WTC11 (cell line): ENCODE results near the gene COL9A2. TPM values are rescaled to one million over a fixed set of nuclear protein-coding genes. Genes with fewer than 3 reads are reported as not detected.

ENCODE experiments used
- ATAC-seq: fragments of 200-7000 bp; cut with Tn5 transposase; 2 replicates; pipeline ENCODE4 v1.10.0; 2021; ENCODE audit warnings: mild to moderate bottlenecking, moderate library complexity
- CTCF ChIA-PET: fragments of 300-600 bp; sonication (Branson Sonifier 250); formaldehyde crosslinking; loops from one replicate; lab custom pipeline; 2021; ENCODE audit warnings: antibody characterized with exemption; lab: Charles Lee
- POLR2A ChIA-PET: fragments of 350-600 bp; sonication (Branson Sonifier 250); formaldehyde crosslinking; loops from one replicate; lab custom pipeline; 2021; ENCODE audit warnings: antibody characterized with exemption; lab: Charles Lee
- DNase-seq: peaks from one replicate; pipeline ENCODE4 v3.0.0; 2021; ENCODE audit warnings: low spot score
- H3K27ac Mint-ChIP-seq: 2 replicates; pipeline ENCODE4 v1.8.0; 2021; ENCODE audit warnings: mixed read lengths
- H3K27me3 Mint-ChIP-seq: 2 replicates; pipeline ENCODE4 v1.8.0; 2021; ENCODE audit warnings: low read depth, mild to moderate bottlenecking, moderate library complexity, mixed read lengths
- H3K36me3 Mint-ChIP-seq: 2 replicates; pipeline ENCODE4 v1.8.0; 2021; ENCODE audit warnings: mixed read lengths
- H3K4me1 Mint-ChIP-seq: 2 replicates; pipeline ENCODE4 v1.8.0; 2022; ENCODE audit warnings: mixed read lengths
- H3K4me3 Mint-ChIP-seq: 2 replicates; pipeline ENCODE4 v1.8.0; 2021; ENCODE audit warnings: mild to moderate bottlenecking, moderate library complexity, mixed read lengths
- H3K9me3 Mint-ChIP-seq: 2 replicates; pipeline ENCODE4 v1.8.0; 2021; ENCODE audit warnings: mixed read lengths
- CREB1 ChIP-seq: sonication (generic); formaldehyde crosslinking; IDR thresholded peaks from 2 replicates; pipeline ENCODE4 v1.8.0; 2023; ENCODE audit warnings: mild to moderate bottlenecking, missing genetic modification reagents
- CREM ChIP-seq: sonication (generic); formaldehyde crosslinking; IDR thresholded peaks from 2 replicates; pipeline ENCODE4 v1.8.1; 2022; ENCODE audit warnings: mild to moderate bottlenecking, missing genetic modification reagents, moderate library complexity
- ELF4 ChIP-seq: sonication (generic); formaldehyde crosslinking; IDR thresholded peaks from 2 replicates; pipeline ENCODE4 v1.8.1; 2022; ENCODE audit warnings: low read depth, mild to moderate bottlenecking, moderate library complexity, missing genetic modification reagents
- EMX1 ChIP-seq: fragments of 250-450 bp; sonication (Bioruptor Pico); IDR thresholded peaks from 2 replicates; pipeline ENCODE4 v1.8.0; 2021; ENCODE audit warnings: mild to moderate bottlenecking
- ESRRA ChIP-seq: sonication (generic); formaldehyde crosslinking; IDR thresholded peaks from 2 replicates; pipeline ENCODE4 v1.8.1; 2022; ENCODE audit warnings: mild to moderate bottlenecking, missing genetic modification reagents, borderline replicate concordance
- FOXK1 ChIP-seq: sonication (generic); formaldehyde crosslinking; IDR thresholded peaks from 2 replicates; pipeline ENCODE4 v1.8.0; 2022; ENCODE audit warnings: mild to moderate bottlenecking, moderate library complexity, missing genetic modification reagents
- HMGA2 ChIP-seq: fragments of 250-450 bp; sonication (Bioruptor Pico); IDR thresholded peaks from 2 replicates; pipeline ENCODE4 v1.4.0; 2021; ENCODE audit warnings: mild to moderate bottlenecking, moderate library complexity
- IRF1 ChIP-seq: sonication (generic); formaldehyde crosslinking; IDR thresholded peaks from 2 replicates; pipeline ENCODE4 v1.8.0; 2023; ENCODE audit warnings: missing genetic modification reagents
- NFE2L1 ChIP-seq: sonication (generic); formaldehyde crosslinking; IDR thresholded peaks from 2 replicates; pipeline ENCODE4 v1.8.1; 2023; ENCODE audit warnings: missing genetic modification reagents
- OVOL2 ChIP-seq: fragments of 250-450 bp; sonication (Bioruptor Pico); IDR thresholded peaks from 2 replicates; pipeline ENCODE4 v1.9.0; 2021; ENCODE audit warnings: mild to moderate bottlenecking, borderline replicate concordance
- PREB ChIP-seq: sonication (generic); formaldehyde crosslinking; IDR thresholded peaks from 2 replicates; pipeline ENCODE4 v1.8.1; 2022; ENCODE audit warnings: mild to moderate bottlenecking, missing genetic modification reagents, moderate library complexity, borderline replicate concordance
- SMAD4 ChIP-seq: sonication (generic); formaldehyde crosslinking; IDR thresholded peaks from 2 replicates; pipeline ENCODE4 v1.8.0; 2022; ENCODE audit warnings: mild to moderate bottlenecking, missing genetic modification reagents
- TEAD4 ChIP-seq: sonication (generic); formaldehyde crosslinking; IDR thresholded peaks from 2 replicates; pipeline ENCODE4 v1.8.0; 2022; ENCODE audit warnings: mild to moderate bottlenecking, missing genetic modification reagents
- ZNF121 ChIP-seq: sonication (generic); formaldehyde crosslinking; IDR thresholded peaks from 2 replicates; pipeline ENCODE4 v1.8.0; 2023; ENCODE audit warnings: missing genetic modification reagents
- ZNF138 ChIP-seq: sonication (generic); formaldehyde crosslinking; conservative IDR thresholded peaks from 2 replicates; pipeline ENCODE4 v1.8.1; 2022; ENCODE audit warnings: mild to moderate bottlenecking, moderate library complexity, missing genetic modification reagents
- ZNF396 ChIP-seq: fragments of 250-450 bp; sonication (Bioruptor Pico); IDR thresholded peaks from 2 replicates; pipeline ENCODE4 v1.8.0; 2021; ENCODE audit warnings: mild to moderate bottlenecking, moderate library complexity, borderline replicate concordance
- ZNF423 ChIP-seq: fragments of 250-450 bp; sonication (Bioruptor Pico); IDR thresholded peaks from 2 replicates; pipeline ENCODE4 v2.1.2; 2022; ENCODE audit warnings: mild to moderate bottlenecking, moderate library complexity
- ZNF671 ChIP-seq: fragments of 250-450 bp; sonication (Bioruptor Pico); IDR thresholded peaks from 2 replicates; pipeline ENCODE4 v1.8.0; 2021; ENCODE audit warnings: mild to moderate bottlenecking
- ZSCAN18 ChIP-seq: fragments of 250-450 bp; sonication (Bioruptor Pico); IDR thresholded peaks from 2 replicates; pipeline ENCODE4 v2.1.2; 2022; ENCODE audit warnings: mild to moderate bottlenecking, moderate library complexity
- total RNA-seq: library from RNA; stranded (reverse); gene quantifications from 3 replicates; pipeline ENCODE4 v1.2.3, GENCODE V29; 2021
- TF ChIP-seq, protein P1 (sequence below): fragments of 250-450 bp; sonication (Bioruptor Pico); IDR thresholded peaks from 2 replicates; pipeline ENCODE4 v1.9.0; 2021; ENCODE audit warnings: mild to moderate bottlenecking
- TF ChIP-seq, protein P2 (sequence below): sonication (generic); formaldehyde crosslinking; conservative IDR thresholded peaks from 2 replicates; pipeline ENCODE4 v1.8.1; 2022; ENCODE audit warnings: mild to moderate bottlenecking, missing genetic modification reagents
- TF ChIP-seq, protein P3 (sequence below): fragments of 250-450 bp; sonication (Bioruptor Pico); IDR thresholded peaks from 2 replicates; pipeline ENCODE4 v1.9.0; 2021; ENCODE audit warnings: moderate library complexity, mild to moderate bottlenecking, inconsistent platforms, borderline replicate concordance
- TF ChIP-seq, protein P4 (sequence below): sonication (generic); formaldehyde crosslinking; IDR thresholded peaks from 2 replicates; pipeline ENCODE4 v1.8.0; 2022; ENCODE audit warnings: mild to moderate bottlenecking, missing genetic modification reagents
- TF ChIP-seq, protein P5 (sequence below): sonication (generic); formaldehyde crosslinking; IDR thresholded peaks from 2 replicates; pipeline ENCODE4 v1.8.1; 2023; ENCODE audit warnings: mild to moderate bottlenecking, missing genetic modification reagents

Gene COL9A2
- total RNA-seq, 1 experiment from 2014 or later = 4.7 TPM

DNA sequence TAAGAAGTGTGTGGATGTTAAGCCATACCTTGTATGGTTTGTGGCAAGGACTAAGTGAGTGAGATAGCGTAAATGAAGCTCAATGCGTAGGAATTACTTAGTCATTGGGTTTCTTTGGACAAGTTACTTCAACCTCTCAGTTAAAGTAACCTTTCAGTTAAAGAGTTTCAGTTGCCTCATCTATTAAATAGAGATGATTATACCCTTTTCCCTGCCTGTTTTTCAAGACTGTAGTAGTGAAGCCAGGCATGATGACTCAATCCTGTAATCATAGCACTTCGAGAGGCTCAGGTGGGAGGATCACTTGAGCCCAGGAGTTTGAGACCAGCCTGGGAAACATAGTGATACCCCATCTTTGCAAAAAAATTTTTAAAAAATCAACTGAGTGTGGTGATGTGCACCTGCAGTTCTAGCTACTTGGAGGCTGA lies 52.7 kb downstream of the COL9A2 start:
- ChIA-PET POLR2A (interaction anchor here (0.6 kb wide), 1 partner anchor 17 kb away, joined by 6 read pairs; no protein-coding TSS in a partner anchor), CTCF (interaction anchor here (0.7 to 2.6 kb wide), 3 partner anchors 74 to 232 kb away, joined by 3 to 9 read pairs (median 6); no protein-coding TSS in a partner anchor)
- no peak overlapping the region for H3K27ac Mint-ChIP-seq
- ATAC-seq (no peak), DNase-seq (no peak)
- TF ChIP-seq PREB (CRISPR knock-in tag) (no peak), ELF4 (CRISPR knock-in tag) (no peak), NFE2L1 (CRISPR knock-in tag) (no peak), EMX1 (CRISPR knock-in tag) (no peak), ZNF423 (CRISPR knock-in tag) (no peak), ESRRA (CRISPR knock-in tag) (no peak), CREB1 (no peak), IRF1 (CRISPR knock-in tag) (no peak), ZNF671 (CRISPR knock-in tag) (no peak), OVOL2 (CRISPR knock-in tag) (no peak), HMGA2 (CRISPR knock-in tag) (no peak)
- TF ChIP-seq, protein P1, sequence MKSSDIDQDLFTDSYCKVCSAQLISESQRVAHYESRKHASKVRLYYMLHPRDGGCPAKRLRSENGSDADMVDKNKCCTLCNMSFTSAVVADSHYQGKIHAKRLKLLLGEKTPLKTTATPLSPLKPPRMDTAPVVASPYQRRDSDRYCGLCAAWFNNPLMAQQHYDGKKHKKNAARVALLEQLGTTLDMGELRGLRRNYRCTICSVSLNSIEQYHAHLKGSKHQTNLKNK (CRISPR knock-in tag) = no peak
- no peaks in the 10 kb centered on the region for H3K4me1 Mint-ChIP-seq
- H3K27me3 Mint-ChIP-seq = no peaks in the 10 kb centered on the region
- no peaks in the 10 kb centered on the region for H3K9me3 Mint-ChIP-seq
- no peak overlapping the region for H3K4me3 Mint-ChIP-seq
- H3K36me3 Mint-ChIP-seq = peaks cover 46% of the 10 kb centered on the region

GRCh38 chr1:40258445-40258769 lies 58.7 kb downstream of the COL9A2 start:
- H3K36me3 Mint-ChIP-seq = peaks cover 31% of the 10 kb centered on the region
- ChIA-PET CTCF (interaction anchor here (1.2 to 1.7 kb wide), 4 partner anchors 56 to 114 kb away, joined by 3 to 12 read pairs (median 6); no protein-coding TSS in a partner anchor), POLR2A (no interaction called here)
- ATAC-seq (peak; percentile 7; the same call in 1 of the 2 replicates), DNase-seq (no peak)
- peaks cover 6% of the 10 kb centered on the region for H3K4me1 Mint-ChIP-seq
- TF ChIP-seq FOXK1 (CRISPR knock-in tag) = no peak
- TF ChIP-seq ZNF671 (CRISPR knock-in tag) = no peak
- no peak for TF ChIP-seq ZNF396 (CRISPR knock-in tag)
- TF ChIP-seq NFE2L1 (CRISPR knock-in tag) = no peak
- TF ChIP-seq TEAD4 (CRISPR knock-in tag) = no peak
- TF ChIP-seq ZNF121 (CRISPR knock-in tag) = peak; percentile 66
- H3K9me3 Mint-ChIP-seq = no peaks in the 10 kb centered on the region
- H3K4me3 Mint-ChIP-seq = peak overlapping the region; percentile 99
- no peaks in the 10 kb centered on the region for H3K27me3 Mint-ChIP-seq
- peak overlapping the region; percentile 97 for H3K27ac Mint-ChIP-seq

- Mint-ChIP-seq H3K9me3 (no peaks in the 10 kb centered on the region), H3K36me3 (peaks cover 27% of the 10 kb centered on the region), H3K27me3 (no peaks in the 10 kb centered on the region), H3K4me1 (peaks cover 6% of the 10 kb centered on the region), H3K4me3 (peak within 1 kb of the TSS; percentile 99), H3K27ac (peak within 1 kb of the TSS; percentile 100)
- ATAC-seq = peak; percentile 97
- ChIA-PET POLR2A (interaction anchor here (0.6 to 0.7 kb wide), 3 partner anchors 11 to 276 kb away, joined by 3 to 4 read pairs (median 4); no protein-coding TSS in a partner anchor), CTCF (interaction anchor here (1.2 to 1.7 kb wide), 4 partner anchors 57 to 114 kb away, joined by 3 to 12 read pairs (median 6); no protein-coding TSS in a partner anchor)
- DNase-seq = peak; percentile 97
- TF ChIP-seq, protein P2, sequence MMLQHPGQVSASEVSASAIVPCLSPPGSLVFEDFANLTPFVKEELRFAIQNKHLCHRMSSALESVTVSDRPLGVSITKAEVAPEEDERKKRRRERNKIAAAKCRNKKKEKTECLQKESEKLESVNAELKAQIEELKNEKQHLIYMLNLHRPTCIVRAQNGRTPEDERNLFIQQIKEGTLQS (CRISPR knock-in tag) = no peak
- TF ChIP-seq, protein P3, sequence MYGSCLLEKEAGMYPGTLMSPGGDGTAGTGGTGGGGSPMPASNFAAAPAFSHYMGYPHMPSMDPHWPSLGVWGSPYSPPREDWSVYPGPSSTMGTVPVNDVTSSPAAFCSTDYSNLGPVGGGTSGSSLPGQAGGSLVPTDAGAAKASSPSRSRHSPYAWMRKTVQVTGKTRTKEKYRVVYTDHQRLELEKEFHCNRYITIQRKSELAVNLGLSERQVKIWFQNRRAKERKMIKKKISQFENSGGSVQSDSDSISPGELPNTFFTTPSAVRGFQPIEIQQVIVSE (CRISPR knock-in tag) = no peak
- TF ChIP-seq ZNF396 (CRISPR knock-in tag) (no peak), ZSCAN18 (no peak), SMAD4 (CRISPR knock-in tag) (no peak), ZNF121 (CRISPR knock-in tag) (no peak), CREM (CRISPR knock-in tag) (no peak; the same call in 1 of the 2 replicates), ESRRA (CRISPR knock-in tag) (0 out of 2 replicates have a peak, but pooled peaks have one; percentile 41), ZNF138 (no peak), FOXK1 (CRISPR knock-in tag) (peak; percentile 89)
- TF ChIP-seq, protein P4, sequence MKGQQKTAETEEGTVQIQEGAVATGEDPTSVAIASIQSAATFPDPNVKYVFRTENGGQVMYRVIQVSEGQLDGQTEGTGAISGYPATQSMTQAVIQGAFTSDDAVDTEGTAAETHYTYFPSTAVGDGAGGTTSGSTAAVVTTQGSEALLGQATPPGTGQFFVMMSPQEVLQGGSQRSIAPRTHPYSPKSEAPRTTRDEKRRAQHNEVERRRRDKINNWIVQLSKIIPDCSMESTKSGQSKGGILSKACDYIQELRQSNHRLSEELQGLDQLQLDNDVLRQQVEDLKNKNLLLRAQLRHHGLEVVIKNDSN = no peak; the same call in 1 of the 2 replicates
- TF ChIP-seq, protein P5, sequence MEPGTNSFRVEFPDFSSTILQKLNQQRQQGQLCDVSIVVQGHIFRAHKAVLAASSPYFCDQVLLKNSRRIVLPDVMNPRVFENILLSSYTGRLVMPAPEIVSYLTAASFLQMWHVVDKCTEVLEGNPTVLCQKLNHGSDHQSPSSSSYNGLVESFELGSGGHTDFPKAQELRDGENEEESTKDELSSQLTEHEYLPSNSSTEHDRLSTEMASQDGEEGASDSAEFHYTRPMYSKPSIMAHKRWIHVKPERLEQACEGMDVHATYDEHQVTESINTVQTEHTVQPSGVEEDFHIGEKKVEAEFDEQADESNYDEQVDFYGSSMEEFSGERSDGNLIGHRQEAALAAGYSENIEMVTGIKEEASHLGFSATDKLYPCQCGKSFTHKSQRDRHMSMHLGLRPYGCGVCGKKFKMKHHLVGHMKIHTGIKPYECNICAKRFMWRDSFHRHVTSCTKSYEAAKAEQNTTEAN (CRISPR knock-in tag) = no peak; the same call in 1 of the 2 replicates
Observed at GRCh38 chr1:40257688-40258444, 59.2 kb downstream of the COL9A2 start, which contains the start of gene ZMPSTE24. TSS of gene ZMPSTE24 (plus strand) at chr1:40258236. CDS start at chr1:40258272, 36 bp downstream.
